Activated T-cell treated with anti-CD3 and anti-CD28 coated beads, Interleukin-2, amount 50 U/mL, for 72 hours (primary cell): ENCODE data around the gene ANO1. TPM values are rescaled to one million over a fixed set of nuclear protein-coding genes. Genes with fewer than 3 reads are reported as not detected.

ENCODE experiments used
- ATAC-seq, 2 donors: fragments of 150-1000 bp; cut with Tn5 transposase; replicated peaks in 1 of 2; 2 replicates each; pipeline ENCODE4 v1.10.0; 2021; ENCODE audit warnings: moderate library complexity in 2 of 2, mild to moderate bottlenecking in 1 of 2
- DNase-seq, 2 donors: peaks; one replicate each; pipeline ENCODE4 v3.0.0; 2021 to 2022; ENCODE audit warnings: mixed read lengths in 1 of 2
- H3K27ac Mint-ChIP-seq: one replicate; pipeline ENCODE4 v1.8.0; 2022; ENCODE audit warnings: mild to moderate bottlenecking, moderate library complexity, mixed read lengths
- H3K27me3 Mint-ChIP-seq: one replicate; pipeline ENCODE4 v1.8.0; 2022; ENCODE audit warnings: low read depth, mixed read lengths
- H3K36me3 Mint-ChIP-seq, 2 donors: one replicate each; pipeline ENCODE4 v1.8.0; 2022; ENCODE audit warnings: mixed read lengths in 2 of 2, mild to moderate bottlenecking in 1 of 2; ENCODE audit not compliant: insufficient read depth in 2 of 2
- H3K4me1 Mint-ChIP-seq: one replicate; pipeline ENCODE4 v1.8.0; 2022; ENCODE audit warnings: low read depth, mixed read lengths
- H3K4me3 Mint-ChIP-seq, 2 donors: one replicate each; pipeline ENCODE4 v1.8.0; 2022; ENCODE audit warnings: mild to moderate bottlenecking in 2 of 2, mixed read lengths in 2 of 2, moderate library complexity in 2 of 2
- H3K9me3 Mint-ChIP-seq, 2 donors: one replicate each; pipeline ENCODE4 v1.8.0; 2022; ENCODE audit warnings: mixed read lengths in 2 of 2
- total RNA-seq, 2 donors: library from RNA; stranded (reverse); gene quantifications; one replicate each; pipeline ENCODE4 v1.2.3, GENCODE V29; 2022

The ANO1 gene
- total RNA-seq, 2 donors from 2014 or later = not detected

DNA sequence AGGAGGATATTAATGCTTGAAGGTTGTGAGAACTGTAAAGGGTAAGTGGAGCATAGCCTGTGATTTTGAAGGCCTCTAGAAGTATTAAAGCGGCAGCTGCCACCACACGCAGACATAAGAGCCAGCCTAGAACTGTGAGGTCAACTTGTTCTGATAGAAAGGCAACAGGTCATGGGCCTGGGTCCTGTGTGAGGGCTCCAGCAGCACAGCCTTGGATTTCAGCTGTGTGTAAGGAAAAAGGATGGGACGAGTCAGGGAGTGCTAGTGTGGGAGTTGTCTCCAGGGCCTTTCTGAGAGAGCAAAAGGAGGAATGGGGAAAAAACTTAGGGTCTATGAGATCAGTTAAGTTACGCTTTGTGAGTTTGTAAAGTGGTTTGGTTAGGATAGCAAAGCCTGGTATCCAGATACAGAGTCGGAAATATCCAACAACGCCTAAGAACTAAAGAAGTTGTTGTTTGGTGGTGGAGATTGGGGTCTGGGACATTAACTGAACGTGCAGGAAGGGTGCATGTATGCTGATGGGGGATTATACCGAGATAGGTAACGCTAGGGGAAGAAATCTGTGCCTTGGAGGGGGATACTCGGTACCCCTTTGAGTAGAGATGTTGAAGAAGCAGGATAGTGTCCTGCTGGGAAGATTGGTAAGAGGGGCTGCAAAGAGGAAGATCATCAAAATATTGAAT is 17.4 kb upstream of the ANO1 start:
- ATAC-seq (no peak), DNase-seq (no peak)
- H3K36me3 Mint-ChIP-seq = peaks cover 2 to 5% of the 10 kb centered on the region in 2 donors
- H3K9me3 Mint-ChIP-seq = peaks cover 4 to 7% of the 10 kb centered on the region in 2 donors
- H3K4me1 Mint-ChIP-seq = no peaks in the 10 kb centered on the region
- H3K4me3 Mint-ChIP-seq = no peak overlapping the region
- peaks cover 24% of the 10 kb centered on the region for H3K27me3 Mint-ChIP-seq
- H3K27ac Mint-ChIP-seq = no peak overlapping the region

DNA sequence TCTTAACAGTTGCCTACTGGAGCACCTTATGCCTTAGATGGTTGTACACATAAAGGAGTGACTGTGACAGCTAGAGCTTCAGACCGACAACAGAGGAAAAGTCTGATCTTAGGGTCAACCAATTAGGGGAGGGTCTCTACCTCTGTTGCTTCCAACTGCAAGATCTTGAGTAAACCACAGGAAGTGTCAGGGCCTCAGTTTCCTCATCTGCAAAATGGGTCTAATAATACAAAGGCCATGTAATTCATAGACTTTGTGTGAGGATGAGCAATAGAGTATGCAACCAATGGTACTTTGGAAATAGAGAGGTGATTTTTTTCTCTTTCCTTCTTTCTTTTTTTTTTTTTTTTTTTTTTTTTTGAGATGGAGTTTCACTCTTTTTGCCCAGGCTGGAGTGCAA is 16.4 kb upstream of the ANO1 start:
- Mint-ChIP-seq H3K27ac (no peak overlapping the region), H3K4me1 (no peaks in the 10 kb centered on the region), H3K27me3 (peaks cover 26% of the 10 kb centered on the region), H3K9me3 (peaks cover 4 to 7% of the 10 kb centered on the region in 2 donors), H3K4me3 (no peak overlapping the region), H3K36me3 (peaks cover 0 to 5% of the 10 kb centered on the region in 2 donors)
- no peak for ATAC-seq
- no peak for DNase-seq

DNA sequence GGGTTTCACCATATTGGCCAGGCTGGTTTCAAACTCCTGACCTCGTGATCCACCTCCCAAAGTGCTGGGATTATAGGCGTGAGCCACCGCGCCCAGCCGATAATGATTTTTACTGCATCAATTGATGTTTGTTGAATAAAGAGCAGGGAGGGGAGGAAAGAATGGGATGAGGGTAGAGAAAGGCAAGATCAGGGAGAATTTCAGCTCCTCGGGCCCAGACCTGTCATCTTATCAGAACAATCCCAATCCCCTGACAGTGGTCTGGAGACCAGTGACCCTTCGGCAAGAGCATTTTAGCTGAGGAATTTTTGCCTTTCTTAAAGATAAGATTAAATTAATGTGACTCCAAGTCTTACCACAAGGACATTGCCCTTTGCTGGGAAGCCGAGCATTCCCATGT is 15.0 kb upstream of the ANO1 start:
- peaks cover 20% of the 10 kb centered on the region for H3K27me3 Mint-ChIP-seq
- ATAC-seq (no peak), DNase-seq (no peak)
- H3K4me1 Mint-ChIP-seq = no peaks in the 10 kb centered on the region
- H3K36me3 Mint-ChIP-seq = no peaks in the 10 kb centered on the region
- H3K27ac Mint-ChIP-seq = no peak overlapping the region
- H3K4me3 Mint-ChIP-seq = no peak overlapping the region
- H3K9me3 Mint-ChIP-seq = no peaks in the 10 kb centered on the region

DNA sequence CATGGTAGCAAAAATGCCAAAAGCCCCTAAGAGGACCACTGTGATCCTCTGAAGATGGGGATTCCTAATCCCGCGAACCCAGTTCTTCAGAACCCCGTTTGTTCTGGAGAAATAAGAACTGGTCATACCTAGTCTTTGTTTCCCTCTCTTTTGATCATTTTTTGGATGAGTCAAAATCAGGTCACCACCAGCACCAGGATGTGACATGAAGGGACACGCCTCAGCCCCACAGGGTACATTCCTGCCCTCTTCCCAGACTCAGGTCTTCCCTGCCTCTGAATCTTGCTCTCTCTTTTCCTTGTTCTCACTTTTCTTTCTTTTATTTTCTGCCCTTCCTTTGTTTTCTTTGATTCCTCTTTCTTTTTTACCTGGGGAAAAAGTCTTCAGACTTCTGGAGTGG is 14.6 kb upstream of the ANO1 start:
- Mint-ChIP-seq H3K4me1 (no peaks in the 10 kb centered on the region), H3K4me3 (no peak overlapping the region), H3K27me3 (peaks cover 22% of the 10 kb centered on the region), H3K36me3 (no peaks in the 10 kb centered on the region), H3K27ac (no peak overlapping the region), H3K9me3 (no peaks in the 10 kb centered on the region)
- no peak for ATAC-seq
- DNase-seq = no peak

DNA sequence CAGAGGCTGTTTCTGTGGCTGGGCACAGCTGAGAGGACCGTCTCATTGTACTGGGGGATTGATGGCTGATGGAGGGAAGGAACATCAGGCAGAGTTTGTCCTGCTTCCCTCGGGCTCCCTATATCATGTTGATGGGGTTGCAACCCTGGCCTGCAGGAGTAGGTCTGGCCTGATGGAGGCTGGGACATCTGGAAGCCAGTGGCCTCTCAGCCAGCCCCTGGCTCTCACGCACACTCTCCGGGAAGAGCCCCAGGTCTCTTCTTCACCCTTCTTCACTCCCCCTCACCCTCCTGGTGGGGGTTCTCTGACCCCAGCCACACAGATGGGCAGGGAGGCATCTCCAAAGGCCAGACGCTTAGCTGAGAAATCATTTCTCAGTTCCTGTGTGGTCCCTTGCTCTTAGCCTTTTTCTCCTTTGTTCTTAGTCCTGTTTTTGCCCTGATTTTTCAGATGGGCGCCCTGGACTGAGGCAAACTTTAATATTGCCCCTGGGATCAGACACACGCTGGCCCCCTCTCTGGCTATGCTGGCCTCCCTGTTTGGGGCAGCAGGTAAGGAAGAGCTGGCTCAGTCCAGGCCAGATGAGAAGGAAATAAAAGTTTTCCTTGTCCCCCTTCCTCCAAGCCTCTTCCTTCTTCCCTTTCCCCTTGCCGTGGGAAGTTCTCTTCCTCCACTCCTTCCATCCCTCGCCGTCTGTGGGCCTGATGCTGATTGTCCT is 13.9 kb upstream of the ANO1 start:
- Mint-ChIP-seq H3K4me3 (no peak overlapping the region), H3K4me1 (no peaks in the 10 kb centered on the region), H3K36me3 (no peaks in the 10 kb centered on the region), H3K27me3 (peaks cover 22% of the 10 kb centered on the region), H3K9me3 (no peaks in the 10 kb centered on the region), H3K27ac (no peak overlapping the region)
- ATAC-seq (no peak), DNase-seq (no peak)

DNA sequence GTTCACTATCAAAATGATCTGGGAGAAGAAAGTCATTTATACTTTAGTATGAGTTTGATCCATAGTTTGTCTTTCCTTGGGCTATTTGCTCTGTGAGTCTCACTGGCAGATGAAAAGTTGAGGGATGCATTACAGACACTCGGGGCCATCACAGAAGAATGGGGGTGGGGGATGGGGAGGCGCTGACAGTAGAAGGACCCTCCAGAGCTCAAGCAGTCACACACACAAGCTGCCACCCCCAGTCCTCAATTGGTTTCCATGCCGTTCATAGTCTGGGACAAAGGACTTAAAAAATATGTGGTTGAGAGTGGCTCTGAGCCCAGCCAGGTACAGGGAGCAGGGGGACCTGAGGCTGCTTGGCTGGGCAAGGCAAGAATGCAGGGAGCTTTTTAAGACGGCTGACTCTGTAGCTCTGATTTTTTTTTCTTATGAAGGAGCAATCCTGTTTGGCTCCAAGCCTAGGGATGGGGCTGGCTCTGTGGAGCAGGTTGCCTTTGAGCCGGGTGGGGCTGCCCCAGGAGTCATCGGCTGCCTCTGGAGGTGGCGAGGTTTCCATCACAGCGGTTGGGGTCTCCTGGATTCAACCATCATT is 13.3 kb upstream of the ANO1 start:
- peaks cover 25% of the 10 kb centered on the region for H3K27me3 Mint-ChIP-seq
- DNase-seq (no peak), ATAC-seq (no peak)
- H3K4me3 Mint-ChIP-seq = no peak overlapping the region
- H3K9me3 Mint-ChIP-seq = no peaks in the 10 kb centered on the region
- no peak overlapping the region for H3K27ac Mint-ChIP-seq
- H3K4me1 Mint-ChIP-seq = no peaks in the 10 kb centered on the region
- no peaks in the 10 kb centered on the region for H3K36me3 Mint-ChIP-seq

DNA sequence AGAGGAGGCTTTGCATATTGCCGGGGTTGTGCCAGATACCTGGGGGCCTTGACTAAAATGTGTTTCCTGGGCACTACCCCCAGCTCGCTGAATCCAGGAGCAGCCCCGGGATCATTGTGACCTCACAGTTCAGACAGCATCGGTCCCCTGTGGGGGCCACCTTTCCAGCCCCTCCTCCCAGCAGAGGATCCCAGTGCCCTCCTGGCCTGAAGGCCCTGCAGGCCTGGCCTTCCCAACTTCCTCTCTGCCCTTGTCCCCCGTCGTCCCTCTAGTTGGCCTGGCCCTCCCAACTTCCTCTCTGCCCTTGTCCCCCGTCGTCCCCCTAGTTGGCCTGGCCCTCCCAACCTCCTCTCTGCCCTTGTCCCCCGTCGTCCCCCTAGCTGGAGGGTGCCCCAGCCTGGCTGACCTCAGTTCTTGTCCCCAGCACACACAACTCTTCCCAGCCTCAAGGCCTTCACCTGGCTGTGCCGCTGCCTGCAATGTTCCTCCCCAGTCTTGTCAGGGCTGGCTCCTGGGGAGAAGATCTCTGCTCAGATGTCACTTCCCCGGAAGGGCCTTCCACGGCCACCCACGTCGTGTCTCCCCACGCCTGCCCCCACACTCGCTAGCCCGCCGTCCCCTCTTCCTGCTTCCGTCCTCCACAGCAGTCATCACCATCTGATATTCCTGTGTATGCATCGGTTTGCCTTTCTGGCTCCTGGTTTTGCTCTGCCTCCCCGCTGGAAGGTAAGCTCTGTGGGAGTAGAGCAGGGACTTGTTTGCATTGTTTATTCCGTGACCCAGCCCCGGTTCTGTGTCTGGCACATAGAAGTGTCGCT is 12.6 kb upstream of the ANO1 start:
- H3K27ac Mint-ChIP-seq = no peak overlapping the region
- H3K4me3 Mint-ChIP-seq = no peak overlapping the region
- no peaks in the 10 kb centered on the region for H3K4me1 Mint-ChIP-seq
- H3K9me3 Mint-ChIP-seq = no peaks in the 10 kb centered on the region
- peaks cover 32% of the 10 kb centered on the region for H3K27me3 Mint-ChIP-seq
- no peaks in the 10 kb centered on the region for H3K36me3 Mint-ChIP-seq
- no peak for DNase-seq
- no peak for ATAC-seq

DNA sequence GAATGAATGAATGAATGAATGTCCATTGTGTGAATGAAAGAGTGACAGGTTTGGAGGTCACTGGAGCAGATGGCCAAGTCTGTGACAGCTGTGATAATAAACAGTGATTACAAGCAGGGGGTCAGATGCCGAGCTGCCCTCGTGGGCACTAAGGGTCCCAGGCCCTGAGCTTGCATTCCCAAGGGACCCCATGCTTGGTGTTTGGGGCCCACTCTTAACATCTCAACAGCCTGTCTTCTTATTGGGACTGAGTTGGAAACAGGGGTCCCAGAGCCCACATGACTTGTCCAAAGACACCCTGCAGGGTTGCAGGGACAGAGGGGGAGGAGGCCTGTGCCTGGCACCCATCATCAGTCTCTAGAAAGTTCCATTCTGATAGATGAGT is 12.0 kb upstream of the ANO1 start:
- Mint-ChIP-seq H3K36me3 (no peaks in the 10 kb centered on the region), H3K4me1 (no peaks in the 10 kb centered on the region), H3K9me3 (no peaks in the 10 kb centered on the region), H3K4me3 (no peak overlapping the region), H3K27ac (no peak overlapping the region), H3K27me3 (peaks cover 38% of the 10 kb centered on the region)
- DNase-seq (no peak), ATAC-seq (no peak)

DNA sequence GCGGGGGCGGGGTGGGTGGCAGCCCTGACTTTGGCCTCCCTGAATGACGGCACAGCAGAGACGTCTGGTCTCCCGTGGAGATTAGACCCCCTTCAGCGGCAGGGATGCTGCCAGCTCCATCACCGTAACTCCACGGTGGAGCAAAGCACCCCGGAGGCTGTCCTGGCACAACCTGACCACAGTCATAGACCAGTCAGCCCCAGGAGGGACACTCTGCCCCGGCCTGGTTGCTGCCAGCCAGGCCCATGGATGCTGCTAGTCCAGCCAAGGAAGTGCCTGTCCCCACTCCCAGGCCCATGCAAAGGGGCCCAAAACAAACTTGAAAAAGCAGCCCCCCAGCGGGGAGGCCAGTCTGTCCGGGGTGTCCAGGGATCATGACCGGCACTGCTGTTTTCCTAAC is 11.5 kb upstream of the ANO1 start:
- Mint-ChIP-seq H3K36me3 (no peaks in the 10 kb centered on the region), H3K4me1 (no peaks in the 10 kb centered on the region), H3K4me3 (no peak overlapping the region), H3K27ac (no peak overlapping the region), H3K9me3 (no peaks in the 10 kb centered on the region), H3K27me3 (peaks cover 40% of the 10 kb centered on the region)
- no peak for ATAC-seq
- no peak for DNase-seq

DNA sequence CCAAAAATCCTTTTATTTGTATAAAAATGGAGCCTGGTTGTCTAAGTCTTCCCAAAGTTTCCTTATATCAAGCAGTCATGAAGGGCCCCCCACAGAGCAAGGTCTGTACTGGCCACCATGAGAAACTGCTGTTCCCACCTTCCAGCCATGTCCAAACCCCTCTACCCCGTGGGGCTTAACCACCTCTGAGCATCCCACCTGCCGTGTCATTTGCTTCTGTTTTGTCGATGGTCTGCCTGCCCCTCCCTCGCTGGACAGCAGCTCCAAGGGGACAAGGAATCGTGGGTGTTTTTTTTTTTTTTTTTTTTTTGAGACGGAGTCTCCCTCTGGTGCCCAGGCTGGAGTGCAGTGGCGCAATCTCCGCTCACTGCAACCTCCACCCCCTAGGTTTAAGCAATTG is 11.1 kb upstream of the ANO1 start:
- Mint-ChIP-seq H3K4me1 (no peaks in the 10 kb centered on the region), H3K4me3 (no peak overlapping the region), H3K9me3 (no peaks in the 10 kb centered on the region), H3K36me3 (no peaks in the 10 kb centered on the region), H3K27ac (no peak overlapping the region), H3K27me3 (peaks cover 44% of the 10 kb centered on the region)
- no peak for ATAC-seq
- DNase-seq = no peak

DNA sequence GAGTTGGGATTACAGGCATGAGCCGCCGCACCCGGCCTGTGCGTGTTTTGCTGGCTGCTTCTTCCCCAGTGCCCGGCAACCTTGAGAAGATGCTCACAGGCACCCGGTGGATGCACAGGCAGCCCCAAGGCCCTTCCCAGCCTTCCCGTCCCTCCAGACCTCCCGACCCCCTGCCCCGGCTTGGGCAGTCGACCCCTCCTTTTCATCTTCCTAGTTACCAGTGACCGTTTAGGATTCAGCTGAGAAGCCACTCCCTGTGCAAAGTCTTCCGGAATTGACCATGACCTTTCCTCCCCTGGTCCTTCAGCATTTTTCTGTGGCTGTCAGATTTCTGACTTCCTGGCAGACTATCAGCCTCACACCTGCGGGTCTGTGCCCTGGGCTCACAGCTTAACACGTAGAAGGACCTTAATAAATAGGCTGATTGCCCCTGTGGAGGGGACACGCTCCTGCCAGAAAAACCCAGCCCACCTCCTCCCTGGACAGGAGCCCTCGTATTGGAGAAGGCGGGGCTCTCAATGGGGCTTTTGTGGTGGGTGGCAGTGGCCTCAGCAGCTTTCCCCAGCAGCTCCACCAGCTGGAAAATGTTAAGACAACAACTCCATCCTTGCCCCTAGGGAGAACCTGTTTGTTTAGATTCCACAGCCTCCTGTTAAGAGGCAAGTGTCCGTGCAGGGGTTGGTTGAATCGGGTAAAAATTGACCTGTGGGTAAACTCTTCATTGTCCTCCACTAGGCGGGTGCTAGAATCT is 10.4 kb upstream of the ANO1 start:
- H3K36me3 Mint-ChIP-seq = no peaks in the 10 kb centered on the region

DNA sequence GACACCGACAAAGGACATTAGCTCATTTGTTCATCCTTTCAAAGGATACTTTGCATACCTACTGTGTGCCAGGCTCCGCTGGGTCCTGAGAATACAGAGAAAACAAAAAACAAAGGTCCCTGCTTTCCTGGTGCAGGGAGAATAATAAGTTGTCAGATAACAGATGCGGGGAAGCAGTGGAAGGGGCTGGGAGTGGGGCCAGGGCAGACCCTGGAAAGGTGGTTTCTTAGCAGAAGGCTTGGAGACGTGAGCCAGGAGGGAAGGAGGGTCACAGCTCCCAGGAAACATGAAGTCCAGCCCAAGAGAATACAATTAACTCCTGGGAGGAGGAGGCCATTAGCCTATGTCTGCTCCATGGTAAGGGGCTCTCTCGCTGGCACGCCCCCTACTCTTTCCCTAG is 9.8 kb upstream of the ANO1 start:
- H3K4me1 Mint-ChIP-seq = peaks cover 3% of the 10 kb centered on the region
- no peaks in the 10 kb centered on the region for H3K36me3 Mint-ChIP-seq
- no peak overlapping the region for H3K27ac Mint-ChIP-seq
- ATAC-seq = no peak
- H3K27me3 Mint-ChIP-seq = peaks cover 57% of the 10 kb centered on the region
- no peak overlapping the region for H3K4me3 Mint-ChIP-seq
- DNase-seq = no peak
- H3K9me3 Mint-ChIP-seq = no peaks in the 10 kb centered on the region

More for the DNA sequence above, 10.4 kb upstream of the ANO1 start:
- H3K9me3 Mint-ChIP-seq = no peaks in the 10 kb centered on the region
- ATAC-seq (no peak), DNase-seq (no peak)
- H3K4me3 Mint-ChIP-seq = no peak overlapping the region
- H3K27me3 Mint-ChIP-seq = peaks cover 52% of the 10 kb centered on the region
- no peak overlapping the region for H3K27ac Mint-ChIP-seq
- H3K4me1 Mint-ChIP-seq = no peaks in the 10 kb centered on the region
